Trophoblast cell (in vitro differentiated cells and primary cell): Measurements from ENCODE around the gene CCDC183.

ENCODE experiments used
- DNase-seq, 2 donors: peaks; one replicate each; pipeline ENCODE4 v3.0.0-alpha.2; 2016
- H2AFZ ChIP-seq: 2 replicates; pipeline ENCODE4 v1.6.1; 2013; ENCODE audit warnings: low read length, moderate library complexity, mild to moderate bottlenecking; ENCODE audit not compliant: insufficient read depth, poor library complexity
- H2AK5ac ChIP-seq: 2 replicates; pipeline ENCODE4 v1.6.1; 2013; ENCODE audit warnings: mild to moderate bottlenecking, low read length
- H2BK120ac ChIP-seq: 2 replicates; pipeline ENCODE4 v1.6.1; 2013; ENCODE audit warnings: low read length, mild to moderate bottlenecking, moderate library complexity; ENCODE audit not compliant: insufficient read depth, poor library complexity
- H2BK12ac ChIP-seq: 2 replicates; pipeline ENCODE4 v1.6.1; 2013; ENCODE audit warnings: mild to moderate bottlenecking, low read length, moderate library complexity
- H2BK5ac ChIP-seq: 2 replicates; pipeline ENCODE4 v1.6.1; 2013; ENCODE audit warnings: low read length, low read depth, moderate library complexity, mild to moderate bottlenecking; ENCODE audit not compliant: poor library complexity
- H3K14ac ChIP-seq: 2 replicates; pipeline ENCODE4 v1.6.1; 2013; ENCODE audit warnings: mild to moderate bottlenecking, low read length
- H3K18ac ChIP-seq: 2 replicates; pipeline ENCODE4 v1.6.1; 2013; ENCODE audit warnings: mild to moderate bottlenecking, low read length
- H3K23ac ChIP-seq: 2 replicates; pipeline ENCODE4 v1.6.1; 2013; ENCODE audit warnings: low read length
- H3K27ac ChIP-seq: 2 replicates; pipeline ENCODE4 v1.5.1; 2013; ENCODE audit warnings: low read depth, mild to moderate bottlenecking, inconsistent platforms, low read length, moderate library complexity
- H3K27me3 ChIP-seq: 2 replicates; pipeline ENCODE4 v1.6.1; 2013; ENCODE audit warnings: inconsistent platforms, mild to moderate bottlenecking, low read length, moderate library complexity; ENCODE audit not compliant: insufficient read depth
- H3K36me3 ChIP-seq, 2 experiments: 1 replicate in 1 of 2; 2 replicates in 1 of 2; pipeline ENCODE4 v1.6.1; 2013; ENCODE audit warnings: low read length in 2 of 2, mild to moderate bottlenecking in 2 of 2, moderate library complexity in 1 of 2; ENCODE audit not compliant: insufficient read depth in 2 of 2, control insufficient read depth in 1 of 2
- H3K4ac ChIP-seq: 2 replicates; pipeline ENCODE4 v1.6.1; 2013; ENCODE audit warnings: low read depth, mild to moderate bottlenecking, low read length, moderate library complexity
- H3K4me1 ChIP-seq, 2 experiments: 1 replicate in 1 of 2; 2 replicates in 1 of 2; pipeline ENCODE4 v1.6.1; 2013; ENCODE audit warnings: low read length in 2 of 2, mild to moderate bottlenecking in 2 of 2, moderate library complexity in 1 of 2; ENCODE audit not compliant: insufficient read depth in 2 of 2, control insufficient read depth in 1 of 2
- H3K4me2 ChIP-seq: 2 replicates; pipeline ENCODE4 v1.6.1; 2013; ENCODE audit warnings: inconsistent platforms, mild to moderate bottlenecking, low read length, moderate library complexity
- H3K4me3 ChIP-seq: 2 replicates; pipeline ENCODE4 v1.5.1; 2013; ENCODE audit warnings: mild to moderate bottlenecking, low read depth, low read length, inconsistent platforms
- H3K79me1 ChIP-seq: one replicate; pipeline ENCODE4 v1.6.1; 2013; ENCODE audit warnings: low read length
- H3K79me2 ChIP-seq: 2 replicates; pipeline ENCODE4 v1.6.1; 2013; ENCODE audit warnings: low read length, mild to moderate bottlenecking; ENCODE audit not compliant: control insufficient read depth, insufficient read depth, poor library complexity
- H3K9ac ChIP-seq: 2 replicates; pipeline ENCODE4 v1.6.1; 2013; ENCODE audit warnings: mild to moderate bottlenecking, low read length
- H3K9me3 ChIP-seq: 2 replicates; pipeline ENCODE4 v1.6.1; 2013; ENCODE audit warnings: low read depth, mild to moderate bottlenecking, control low read depth, inconsistent platforms, low read length; ENCODE audit not compliant: insufficient read depth
- H4K12ac ChIP-seq: 2 replicates; pipeline ENCODE4 v1.6.1; 2013; ENCODE audit warnings: low read depth, mild to moderate bottlenecking, low read length, moderate library complexity
- H4K8ac ChIP-seq: 2 replicates; pipeline ENCODE4 v1.6.1; 2013; ENCODE audit warnings: low read depth, mild to moderate bottlenecking, low read length, moderate library complexity
- H4K91ac ChIP-seq: one replicate; pipeline ENCODE4 v1.6.1; 2013; ENCODE audit warnings: low read depth, mild to moderate bottlenecking, low read length, moderate library complexity
- WGBS: extraction: QIAGEN DNeasy Blood & Tissue Kit; methylation state at CpG from one replicate; pipeline ENCODE4 v1.1.7; 2013; ENCODE audit warnings: missing lambda C conversion rate; ENCODE audit not compliant: insufficient read length, insufficient coverage; ENCODE audit errors: extremely low coverage; 5-methylcytosine and 5-hydroxymethylcytosine counted together

CCDC183 gene

GRCh38 chr9:136761545-136761981, 34.6 kb upstream of the CCDC183 start:
- Histone ChIP-seq H4K91ac (no peak overlapping the region), H3K9me3 (peaks cover 6% of the 10 kb centered on the region), H3K14ac (no peak overlapping the region), H3K27ac (no peak overlapping the region), H3K79me1 (peaks cover 4% of the 10 kb centered on the region), H3K27me3 (no peaks in the 10 kb centered on the region), H2BK12ac (no peak overlapping the region), H3K36me3 (no peaks in the 10 kb centered on the region), H3K9ac (no peak overlapping the region), H2BK5ac (no peak overlapping the region), H4K8ac (no peak overlapping the region), H3K4me2 (no peak overlapping the region), H2BK120ac (no peak overlapping the region), H3K4me1 (peaks cover 10 to 12% of the 10 kb centered on the region in 2 experiments), H4K12ac (no peak overlapping the region), H3K4ac (no peak overlapping the region), H3K4me3 (no peak overlapping the region), H3K79me2 (no peaks in the 10 kb centered on the region), H3K23ac (no peak overlapping the region), H2AFZ (no peak overlapping the region), H3K18ac (no peak overlapping the region), H2AK5ac (no peak overlapping the region)
- WGBS, result no CpG with 5 or more reads among the region's 13 CpGs
- DNase-seq, result no peak

GRCh38 chr9:136762221-136762691, 33.9 kb upstream of the CCDC183 start:
- no peak overlapping the region for H3K4me2 ChIP-seq
- peak overlapping the region; percentile 78 for H2BK5ac ChIP-seq
- no peak overlapping the region for H3K23ac ChIP-seq
- H4K91ac ChIP-seq, result peak overlapping the region; percentile 70
- H3K9ac ChIP-seq, result no peak overlapping the region
- peak overlapping the region; percentile 73 for H2AK5ac ChIP-seq
- H4K12ac ChIP-seq, result no peak overlapping the region
- peak overlapping the region; percentile 77 for H3K14ac ChIP-seq
- peak overlapping the region; percentile 12 for H3K4ac ChIP-seq
- H2AFZ ChIP-seq, result peak overlapping the region; percentile 37
- H3K79me1 ChIP-seq, result peaks cover 4% of the 10 kb centered on the region
- H2BK12ac ChIP-seq, result peak overlapping the region; percentile 81
- no peaks in the 10 kb centered on the region for H3K27me3 ChIP-seq
- no CpG with 5 or more reads among the region's 17 CpGs for WGBS
- H3K9me3 ChIP-seq, result peaks cover 6% of the 10 kb centered on the region
- no peak overlapping the region for H3K27ac ChIP-seq
- peak overlapping the region; percentile 76 for H4K8ac ChIP-seq
- H3K4me3 ChIP-seq, result no peak overlapping the region
- DNase-seq, result no peak
- peak overlapping the region; percentile 54 for H3K18ac ChIP-seq
- H3K79me2 ChIP-seq, result no peaks in the 10 kb centered on the region
- peak overlapping the region; percentile 56 for H2BK120ac ChIP-seq
- H3K36me3 ChIP-seq, result no peaks in the 10 kb centered on the region
- peaks cover 10 to 12% of the 10 kb centered on the region in 2 experiments for H3K4me1 ChIP-seq

GRCh38 chr9:136762915-136763648, 33.1 kb upstream of the CCDC183 start:
- H3K14ac ChIP-seq, result no peak overlapping the region
- no peak overlapping the region for H3K18ac ChIP-seq
- no peak overlapping the region for H3K4ac ChIP-seq
- H2BK120ac ChIP-seq, result no peak overlapping the region
- H3K9ac ChIP-seq, result no peak overlapping the region
- no peak overlapping the region for H2AFZ ChIP-seq
- H2AK5ac ChIP-seq, result no peak overlapping the region
- no peak overlapping the region for H3K27ac ChIP-seq
- H4K8ac ChIP-seq, result peak overlapping the region; percentile 52
- H3K79me1 ChIP-seq, result peaks cover 4% of the 10 kb centered on the region
- H3K4me3 ChIP-seq, result no peak overlapping the region
- peak overlapping the region; percentile 9 for H3K4me2 ChIP-seq
- H3K9me3 ChIP-seq, result peaks cover 7% of the 10 kb centered on the region
- no peak overlapping the region for H2BK12ac ChIP-seq
- H3K36me3 ChIP-seq, result no peaks in the 10 kb centered on the region
- H3K79me2 ChIP-seq, result no peaks in the 10 kb centered on the region
- no peak overlapping the region for H2BK5ac ChIP-seq
- peaks cover 10 to 12% of the 10 kb centered on the region in 2 experiments for H3K4me1 ChIP-seq
- H3K27me3 ChIP-seq, result no peaks in the 10 kb centered on the region
- H3K23ac ChIP-seq, result no peak overlapping the region
- no CpG with 5 or more reads among the region's 37 CpGs for WGBS
- H4K12ac ChIP-seq, result no peak overlapping the region
- peak overlapping the region; percentile 45 for H4K91ac ChIP-seq
- no peak for DNase-seq

- H2BK12ac ChIP-seq, result no peak overlapping the region
- H4K8ac ChIP-seq, result no peak overlapping the region
- H4K91ac ChIP-seq, result peak overlapping the region; percentile 45
- no peak overlapping the region for H2AFZ ChIP-seq
- no peak overlapping the region for H2BK5ac ChIP-seq
- no peak overlapping the region for H3K27ac ChIP-seq
- H3K36me3 ChIP-seq, result no peaks in the 10 kb centered on the region
- no CpG with 5 or more reads among the region's 14 CpGs for WGBS
- no peak overlapping the region for H3K18ac ChIP-seq
- no peak overlapping the region for H3K23ac ChIP-seq
- H3K27me3 ChIP-seq, result no peaks in the 10 kb centered on the region
- no peak overlapping the region for H3K4ac ChIP-seq
- no peak overlapping the region for H4K12ac ChIP-seq
- H3K79me1 ChIP-seq, result peaks cover 4% of the 10 kb centered on the region
- no peak overlapping the region for H3K4me3 ChIP-seq
- H3K14ac ChIP-seq, result no peak overlapping the region
- H3K79me2 ChIP-seq, result no peaks in the 10 kb centered on the region
- no peak overlapping the region for H3K4me2 ChIP-seq
- peaks cover 10 to 12% of the 10 kb centered on the region in 2 experiments for H3K4me1 ChIP-seq
- peaks cover 7% of the 10 kb centered on the region for H3K9me3 ChIP-seq
- no peak overlapping the region for H3K9ac ChIP-seq
- no peak overlapping the region for H2BK120ac ChIP-seq
- no peak for DNase-seq
- H2AK5ac ChIP-seq, result peak overlapping the region; percentile 17
Measured at GRCh38 chr9:136763649-136764035, 32.5 kb upstream of the CCDC183 start.
